ENCODE data around the gene GALNT16. TPM values are rescaled to one million over a fixed set of nuclear protein-coding genes. Genes with fewer than 3 reads are reported as not detected.

The GALNT16 gene
- total RNA-seq, 1 donor from 2014 or later = 3.5 TPM

GRCh38 chr14:69334576-69334975, 74.6 kb downstream of the GALNT16 start:
- DNase-seq = no peak
- no peak overlapping the region for H3K27ac ChIP-seq

DNA sequence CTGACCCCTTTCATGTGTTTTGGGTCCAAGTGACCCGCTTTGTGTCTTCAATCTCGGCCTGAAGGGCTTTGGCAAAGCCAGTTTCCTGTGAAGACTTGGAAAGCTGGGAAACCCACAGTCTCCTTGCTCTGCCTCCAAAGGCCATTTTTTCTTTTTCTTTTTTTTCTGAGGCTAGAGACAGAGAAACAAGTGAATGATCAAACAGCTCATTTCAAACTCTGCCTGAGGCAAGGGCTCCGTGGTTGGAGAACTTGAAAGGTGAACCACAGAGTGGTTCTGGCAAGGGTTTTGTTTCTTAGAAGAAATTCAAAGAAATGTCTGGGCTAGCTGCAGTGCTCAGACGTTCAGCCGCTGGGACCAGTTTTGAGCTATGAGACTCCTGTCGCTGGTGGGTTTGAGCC, 75.4 kb downstream of the GALNT16 start:
- DNase-seq = no peak
- H3K9me3 ChIP-seq = no peaks in the 10 kb centered on the region
- TF ChIP-seq, protein P1, sequence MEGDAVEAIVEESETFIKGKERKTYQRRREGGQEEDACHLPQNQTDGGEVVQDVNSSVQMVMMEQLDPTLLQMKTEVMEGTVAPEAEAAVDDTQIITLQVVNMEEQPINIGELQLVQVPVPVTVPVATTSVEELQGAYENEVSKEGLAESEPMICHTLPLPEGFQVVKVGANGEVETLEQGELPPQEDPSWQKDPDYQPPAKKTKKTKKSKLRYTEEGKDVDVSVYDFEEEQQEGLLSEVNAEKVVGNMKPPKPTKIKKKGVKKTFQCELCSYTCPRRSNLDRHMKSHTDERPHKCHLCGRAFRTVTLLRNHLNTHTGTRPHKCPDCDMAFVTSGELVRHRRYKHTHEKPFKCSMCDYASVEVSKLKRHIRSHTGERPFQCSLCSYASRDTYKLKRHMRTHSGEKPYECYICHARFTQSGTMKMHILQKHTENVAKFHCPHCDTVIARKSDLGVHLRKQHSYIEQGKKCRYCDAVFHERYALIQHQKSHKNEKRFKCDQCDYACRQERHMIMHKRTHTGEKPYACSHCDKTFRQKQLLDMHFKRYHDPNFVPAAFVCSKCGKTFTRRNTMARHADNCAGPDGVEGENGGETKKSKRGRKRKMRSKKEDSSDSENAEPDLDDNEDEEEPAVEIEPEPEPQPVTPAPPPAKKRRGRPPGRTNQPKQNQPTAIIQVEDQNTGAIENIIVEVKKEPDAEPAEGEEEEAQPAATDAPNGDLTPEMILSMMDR (IDR thresholded peaks at IDR 0.05) = no peak
- no peaks in the 10 kb centered on the region for H3K36me3 ChIP-seq
- H3K4me1 ChIP-seq = no peaks in the 10 kb centered on the region
- no peak for ATAC-seq
- no peak overlapping the region for H3K4me3 ChIP-seq
- intact Hi-C loops (cut with DNase I) = no loop called here
- no peaks in the 10 kb centered on the region for H3K27me3 ChIP-seq (ENCODE audit: low read depth)
- H3K27ac ChIP-seq = no peak overlapping the region

More at GRCh38 chr14:69334576-69334975, 74.6 kb downstream of the GALNT16 start:
- Histone ChIP-seq H3K9me3 (no peaks in the 10 kb centered on the region), H3K27me3 (ENCODE audit: low read depth) (no peaks in the 10 kb centered on the region), H3K4me3 (no peak overlapping the region), H3K4me1 (no peaks in the 10 kb centered on the region), H3K36me3 (no peaks in the 10 kb centered on the region)
- TF ChIP-seq, protein P1 (IDR thresholded peaks at IDR 0.05) = no peak
- no peak for ATAC-seq
- intact Hi-C loops (cut with DNase I) = no loop called here

- no peaks in the 10 kb centered on the region for H3K9me3 ChIP-seq
- no peak overlapping the region for H3K27ac ChIP-seq
- H3K4me3 ChIP-seq = no peak overlapping the region
- H3K4me1 ChIP-seq = no peaks in the 10 kb centered on the region
- no peaks in the 10 kb centered on the region for H3K27me3 ChIP-seq (ENCODE audit: low read depth)
- DNase-seq (no peak), ATAC-seq (peak; percentile 56 to 62)
- intact Hi-C loops (cut with DNase I) = no loop called here
- no peaks in the 10 kb centered on the region for H3K36me3 ChIP-seq
- TF ChIP-seq, protein P1 (IDR thresholded peaks at IDR 0.05) = no peak
Measured at GRCh38 chr14:69337984-69338383, 78.0 kb downstream of the GALNT16 start.

- TF ChIP-seq, protein P1 (IDR thresholded peaks at IDR 0.05) = no peak
- no peaks in the 10 kb centered on the region for H3K36me3 ChIP-seq
- DNase-seq (no peak), ATAC-seq (no peak)
- H3K4me1 ChIP-seq = no peaks in the 10 kb centered on the region
- no peak overlapping the region for H3K4me3 ChIP-seq
- intact Hi-C loops (cut with DNase I) = no loop called here
- H3K27ac ChIP-seq = no peak overlapping the region
- no peaks in the 10 kb centered on the region for H3K9me3 ChIP-seq
- H3K27me3 ChIP-seq (ENCODE audit: low read depth) = no peaks in the 10 kb centered on the region
Measured at GRCh38 chr14:69339426-69339825, 79.5 kb downstream of the GALNT16 start.

- no peaks in the 10 kb centered on the region for H3K4me1 ChIP-seq
- DNase-seq (no peak), ATAC-seq (no peak)
- intact Hi-C loops (cut with DNase I) = no loop called here
- H3K27ac ChIP-seq = no peak overlapping the region
- no peak overlapping the region for H3K4me3 ChIP-seq
- H3K36me3 ChIP-seq = no peaks in the 10 kb centered on the region
- TF ChIP-seq, protein P1 (IDR thresholded peaks at IDR 0.05) = no peak
- H3K27me3 ChIP-seq (ENCODE audit: low read depth) = no peaks in the 10 kb centered on the region
- no peaks in the 10 kb centered on the region for H3K9me3 ChIP-seq
Measured at GRCh38 chr14:69342928-69343525, 83.1 kb downstream of the GALNT16 start.

All from lower lobe of right lung (tissue), 2 donors.